ENCODE data around the gene HS3ST4. TPM values are rescaled to one million over a fixed set of nuclear protein-coding genes. Genes with fewer than 3 reads are reported as not detected.

HS3ST4 gene
- total and polyA plus RNA-seq, 2 donors (not counting 1 experiment from before 2014, with no cell fraction given), result not detected

DNA sequence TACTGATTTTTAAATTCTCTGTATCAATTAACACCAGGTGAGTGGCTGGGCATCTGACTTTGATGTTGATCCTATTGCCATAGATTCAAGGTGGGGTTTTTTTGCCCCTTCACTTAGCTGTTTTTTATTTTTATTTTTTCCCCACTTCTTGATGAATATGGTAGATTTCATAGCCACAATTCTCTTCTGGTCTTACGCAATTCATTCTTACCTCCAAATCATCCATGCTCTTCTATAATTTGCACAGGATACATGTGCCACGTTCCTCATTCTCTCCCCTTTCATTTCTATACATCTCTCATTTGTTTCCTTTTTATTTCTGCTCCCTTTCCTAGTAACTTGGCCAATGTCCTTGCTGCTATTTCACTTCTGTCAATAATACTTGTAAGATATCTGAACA lies 14.9 kb upstream of the HS3ST4 start:
- Histone ChIP-seq H3K4me3 (replicated peaks in 1 of 4; ENCODE audit: control extremely low read depth in 1 of 4, insufficient read depth in 1 of 4, low read depth in 3 of 4, low read length in 4 of 4) (no peak overlapping the region), H3K27me3 (ENCODE audit: control insufficient read depth, insufficient read depth, low read length) (no peaks in the 10 kb centered on the region), H3K4me1 (ENCODE audit: control insufficient read depth, extremely low read depth, insufficient read depth, low read length) (no peaks in the 10 kb centered on the region), H3K79me2 (ENCODE audit: control insufficient read depth, insufficient read depth, low read length) (no peaks in the 10 kb centered on the region), H3K9me3 (ENCODE audit: control insufficient read depth, insufficient read depth, low read depth, low read length) (no peaks in the 10 kb centered on the region), H3K9ac (ENCODE audit: insufficient read depth, low read length) (no peak overlapping the region), H3K4me2 (ENCODE audit: extremely low read depth, insufficient read depth, low read length) (no peak overlapping the region), H3K27ac (ENCODE audit: insufficient read depth, low read length) (no peak overlapping the region), H4K20me1 (ENCODE audit: control insufficient read depth, extremely low read depth, insufficient read depth, low read length) (no peaks in the 10 kb centered on the region), H2AFZ (ENCODE audit: low read length) (no peak overlapping the region), H3K36me3 (ENCODE audit: control insufficient read depth, insufficient read depth, low read length) (no peaks in the 10 kb centered on the region)
- TF ChIP-seq EZH2 (IDR thresholded peaks at IDR 0.05; ENCODE audit: low read length, missing control alignments), result no peak
- TF ChIP-seq, protein P1, sequence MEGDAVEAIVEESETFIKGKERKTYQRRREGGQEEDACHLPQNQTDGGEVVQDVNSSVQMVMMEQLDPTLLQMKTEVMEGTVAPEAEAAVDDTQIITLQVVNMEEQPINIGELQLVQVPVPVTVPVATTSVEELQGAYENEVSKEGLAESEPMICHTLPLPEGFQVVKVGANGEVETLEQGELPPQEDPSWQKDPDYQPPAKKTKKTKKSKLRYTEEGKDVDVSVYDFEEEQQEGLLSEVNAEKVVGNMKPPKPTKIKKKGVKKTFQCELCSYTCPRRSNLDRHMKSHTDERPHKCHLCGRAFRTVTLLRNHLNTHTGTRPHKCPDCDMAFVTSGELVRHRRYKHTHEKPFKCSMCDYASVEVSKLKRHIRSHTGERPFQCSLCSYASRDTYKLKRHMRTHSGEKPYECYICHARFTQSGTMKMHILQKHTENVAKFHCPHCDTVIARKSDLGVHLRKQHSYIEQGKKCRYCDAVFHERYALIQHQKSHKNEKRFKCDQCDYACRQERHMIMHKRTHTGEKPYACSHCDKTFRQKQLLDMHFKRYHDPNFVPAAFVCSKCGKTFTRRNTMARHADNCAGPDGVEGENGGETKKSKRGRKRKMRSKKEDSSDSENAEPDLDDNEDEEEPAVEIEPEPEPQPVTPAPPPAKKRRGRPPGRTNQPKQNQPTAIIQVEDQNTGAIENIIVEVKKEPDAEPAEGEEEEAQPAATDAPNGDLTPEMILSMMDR (conservative IDR thresholded peaks at IDR 0.05 in 1 of 2, IDR thresholded peaks at IDR 0.05 in 1 of 2; ENCODE audit: low read depth in 1 of 2, low read length in 2 of 2), result no peak
- DNase-seq (ENCODE audit: low read depth in 2 of 2), result no peak

DNA sequence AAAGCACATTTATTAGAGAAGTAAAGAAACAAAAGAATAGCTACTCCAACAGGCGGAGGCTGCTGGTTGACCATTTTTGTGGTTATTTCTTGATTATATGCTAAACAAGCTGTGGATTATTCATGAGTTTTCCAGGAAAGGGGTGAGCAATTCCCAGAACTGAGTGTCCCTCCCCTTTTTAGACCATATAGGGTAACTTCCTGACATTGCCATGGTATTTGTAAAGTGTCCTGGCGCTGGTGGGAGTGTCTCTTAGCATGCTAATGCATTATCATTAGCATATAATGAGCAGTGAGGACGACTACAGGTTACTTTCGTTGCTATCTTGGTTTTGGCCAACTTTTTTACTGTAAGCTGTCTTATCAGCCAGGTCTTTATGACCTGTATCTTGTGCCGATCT lies 12.2 kb upstream of the HS3ST4 start:
- Histone ChIP-seq H3K9ac (ENCODE audit: insufficient read depth, low read length) (no peak overlapping the region), H3K9me3 (ENCODE audit: control insufficient read depth, insufficient read depth, low read depth, low read length) (no peaks in the 10 kb centered on the region), H2AFZ (ENCODE audit: low read length) (no peak overlapping the region), H3K27me3 (ENCODE audit: control insufficient read depth, insufficient read depth, low read length) (no peaks in the 10 kb centered on the region), H3K36me3 (ENCODE audit: control insufficient read depth, insufficient read depth, low read length) (no peaks in the 10 kb centered on the region), H3K4me2 (ENCODE audit: extremely low read depth, insufficient read depth, low read length) (no peak overlapping the region), H4K20me1 (ENCODE audit: control insufficient read depth, extremely low read depth, insufficient read depth, low read length) (no peaks in the 10 kb centered on the region), H3K79me2 (ENCODE audit: control insufficient read depth, insufficient read depth, low read length) (no peaks in the 10 kb centered on the region), H3K27ac (ENCODE audit: insufficient read depth, low read length) (no peak overlapping the region), H3K4me1 (ENCODE audit: control insufficient read depth, extremely low read depth, insufficient read depth, low read length) (no peaks in the 10 kb centered on the region), H3K4me3 (replicated peaks in 1 of 4; ENCODE audit: control extremely low read depth in 1 of 4, insufficient read depth in 1 of 4, low read depth in 3 of 4, low read length in 4 of 4) (no peak overlapping the region)
- TF ChIP-seq, protein P1 (conservative IDR thresholded peaks at IDR 0.05 in 1 of 2, IDR thresholded peaks at IDR 0.05 in 1 of 2; ENCODE audit: low read depth in 1 of 2, low read length in 2 of 2), result no peak
- no peak for TF ChIP-seq EZH2 (IDR thresholded peaks at IDR 0.05; ENCODE audit: low read length, missing control alignments)
- DNase-seq (ENCODE audit: low read depth in 2 of 2), result no peak

DNA sequence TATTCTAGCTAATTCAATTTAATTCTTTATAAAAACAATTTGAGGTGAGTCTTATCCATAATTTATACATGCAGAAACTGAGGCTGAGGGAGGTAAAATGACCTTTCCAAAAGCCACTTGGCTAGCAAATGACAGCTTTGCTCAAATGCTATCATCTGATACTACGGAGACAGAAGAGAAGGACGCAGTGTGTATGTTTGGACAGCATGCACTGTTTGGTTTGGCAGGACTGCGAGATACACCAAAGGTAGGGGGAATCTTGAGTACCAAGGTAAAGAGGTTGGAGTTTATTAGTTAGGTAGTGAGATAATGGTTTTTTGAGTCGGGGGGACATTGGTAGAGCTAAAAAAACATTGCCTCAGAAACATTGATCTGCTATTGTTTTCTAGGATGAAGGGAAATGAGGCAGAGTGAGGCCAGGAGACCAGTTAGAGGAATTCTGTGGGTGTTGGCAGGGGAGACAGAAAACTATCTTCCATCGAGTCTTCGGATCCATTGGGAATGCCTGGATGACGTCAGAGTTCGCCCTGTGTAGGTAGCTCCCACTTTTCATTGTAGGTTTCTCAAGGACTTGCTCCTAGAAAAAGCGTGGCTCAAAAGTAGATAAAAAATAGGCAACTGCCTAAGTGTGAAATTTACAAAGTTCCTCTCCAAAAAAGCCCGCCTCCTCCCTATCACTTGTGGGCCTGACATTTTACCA lies 2.5 kb upstream of the HS3ST4 start:
- Histone ChIP-seq H3K4me2 (ENCODE audit: extremely low read depth, insufficient read depth, low read length) (no peak overlapping the region), H3K9ac (ENCODE audit: insufficient read depth, low read length) (no peak overlapping the region), H3K4me3 (replicated peaks in 1 of 4; ENCODE audit: control extremely low read depth in 1 of 4, insufficient read depth in 1 of 4, low read depth in 3 of 4, low read length in 4 of 4) (no peak overlapping the region), H4K20me1 (ENCODE audit: control insufficient read depth, extremely low read depth, insufficient read depth, low read length) (no peaks in the 10 kb centered on the region), H3K4me1 (ENCODE audit: control insufficient read depth, extremely low read depth, insufficient read depth, low read length) (no peaks in the 10 kb centered on the region), H3K9me3 (ENCODE audit: control insufficient read depth, insufficient read depth, low read depth, low read length) (no peaks in the 10 kb centered on the region), H3K27me3 (ENCODE audit: control insufficient read depth, insufficient read depth, low read length) (peaks cover 2% of the 10 kb centered on the region), H2AFZ (ENCODE audit: low read length) (no peak overlapping the region), H3K27ac (ENCODE audit: insufficient read depth, low read length) (no peak overlapping the region), H3K79me2 (ENCODE audit: control insufficient read depth, insufficient read depth, low read length) (no peaks in the 10 kb centered on the region), H3K36me3 (ENCODE audit: control insufficient read depth, insufficient read depth, low read length) (no peaks in the 10 kb centered on the region)
- TF ChIP-seq EZH2 (IDR thresholded peaks at IDR 0.05; ENCODE audit: low read length, missing control alignments), result no peak
- TF ChIP-seq, protein P1 (conservative IDR thresholded peaks at IDR 0.05 in 1 of 2, IDR thresholded peaks at IDR 0.05 in 1 of 2; ENCODE audit: low read depth in 1 of 2, low read length in 2 of 2), result no peak
- no peak for DNase-seq (ENCODE audit: low read depth in 2 of 2)
